Caco-2 (cell line): ENCODE results near the gene RGS5. TPM values are rescaled to one million over a fixed set of nuclear protein-coding genes. Genes with fewer than 3 reads are reported as not detected.

Experiments used
- BruUV-seq: library from RNA; stranded (reverse); fragments of 400-500 nt; replicated peaks from 2 replicates; lab custom pipeline; 2021; lab: Mats Ljungman, UMichigan
- CTCF ChIA-PET: fragments of 300-600 bp; sonication (Branson Sonifier 250); formaldehyde crosslinking; loops from one replicate; lab custom pipeline; 2022; ENCODE audit warnings: antibody characterized with exemption; lab: Charles Lee
- POLR2A ChIA-PET: fragments of 300-600 bp; sonication (Branson Sonifier 250); formaldehyde crosslinking; loops from one replicate; lab custom pipeline; 2022; ENCODE audit warnings: antibody characterized with exemption; lab: Charles Lee
- DNase-seq, 2 experiments: peaks; one replicate each; pipeline versions ENCODE4 v3.0.0 to v3.0.0-alpha.2; 2020 to 2022
- H3K27me3 ChIP-seq: replicated peaks from 2 replicates; pipeline ENCODE4 v1.6.0; 2011; ENCODE audit warnings: low read length; ENCODE audit not compliant: control insufficient read depth, insufficient read depth
- H3K36me3 ChIP-seq: 2 replicates; pipeline ENCODE4 v1.5.1; 2011; ENCODE audit warnings: low read length; ENCODE audit not compliant: control insufficient read depth, insufficient read depth
- H3K4me1 ChIP-seq: fragments of 250-450 bp; sonication (Bioruptor Pico); 2 replicates; pipeline ENCODE4 v1.5.1; 2020; ENCODE audit warnings: mild to moderate bottlenecking
- H3K4me3 ChIP-seq: 2 replicates; pipeline ENCODE4 v1.5.1; 2011; ENCODE audit warnings: low read depth, mild to moderate bottlenecking, control low read depth, low read length
- H3K9me3 ChIP-seq: fragments of 250-450 bp; sonication (Bioruptor Pico); 2 replicates; pipeline ENCODE4 v1.5.1; 2020; ENCODE audit warnings: mild to moderate bottlenecking, moderate library complexity
- H3K27ac Mint-ChIP-seq: one replicate; pipeline ENCODE4 v1.8.0; 2022; ENCODE audit warnings: mixed read lengths; ENCODE audit not compliant: unreplicated experiment
- H3K27me3 Mint-ChIP-seq: one replicate; pipeline ENCODE4 v1.8.0; 2022; ENCODE audit warnings: mixed read lengths; ENCODE audit not compliant: insufficient read depth, unreplicated experiment
- H3K36me3 Mint-ChIP-seq: one replicate; pipeline ENCODE4 v1.8.0; 2022; ENCODE audit warnings: mild to moderate bottlenecking, mixed read lengths; ENCODE audit not compliant: insufficient read depth, unreplicated experiment
- H3K4me1 Mint-ChIP-seq: one replicate; pipeline ENCODE4 v1.8.0; 2022; ENCODE audit warnings: low read depth, mixed read lengths; ENCODE audit not compliant: unreplicated experiment
- H3K4me3 Mint-ChIP-seq: one replicate; pipeline ENCODE4 v1.8.0; 2022; ENCODE audit warnings: mild to moderate bottlenecking, moderate library complexity, mixed read lengths; ENCODE audit not compliant: unreplicated experiment
- H3K9me3 Mint-ChIP-seq: one replicate; pipeline ENCODE4 v1.8.0; 2022; ENCODE audit warnings: mixed read lengths; ENCODE audit not compliant: unreplicated experiment
- CTCF ChIP-seq, 2 experiments: fragments of 200-600 bp in 1 of 2; IDR thresholded peaks; 1 replicate in 1 of 2; 2 replicates in 1 of 2; pipeline versions ENCODE4 v1.5.1 to v1.8.0; 2011 to 2022; ENCODE audit warnings: antibody characterized with exemption in 1 of 2, control low read depth in 1 of 2, inconsistent platforms in 1 of 2, low read depth in 1 of 2, low read length in 1 of 2, mild to moderate bottlenecking in 1 of 2, moderate library complexity in 1 of 2; ENCODE audit not compliant: insufficient read depth in 1 of 2, severe bottlenecking in 1 of 2, unreplicated experiment in 1 of 2
- intact Hi-C: fragments of 100-400 bp; cut with micrococcal nuclease; formaldehyde crosslinking; loops from one replicate; pipeline ENCODE4 v1.10.0; 2022; ENCODE audit not compliant: unreplicated experiment
- total RNA-seq: library from RNA; stranded (reverse); gene quantifications from 2 replicates; pipeline ENCODE4 v1.2.3, GENCODE V29; 2022

The RGS5 gene
- total RNA-seq, 1 experiment from 2014 or later: 8.4 TPM

GRCh38 chr1:163144418-163144817, 58.3 kb downstream of the RGS5 start:
- Histone ChIP-seq H3K4me3 (no peak overlapping the region), H3K36me3 (no peaks in the 10 kb centered on the region), H3K27me3 (no peaks in the 10 kb centered on the region), H3K9me3 (no peaks in the 10 kb centered on the region), H3K4me1 (no peaks in the 10 kb centered on the region)
- Mint-ChIP-seq H3K4me3 (no peak overlapping the region), H3K9me3 (no peaks in the 10 kb centered on the region), H3K4me1 (no peaks in the 10 kb centered on the region), H3K27me3 (peaks cover 2% of the 10 kb centered on the region), H3K36me3 (no peaks in the 10 kb centered on the region), H3K27ac (no peak overlapping the region)
- intact Hi-C loops: no loop called here
- no peak for DNase-seq
- BruUV-seq: no TSS peak
- TF ChIP-seq CTCF (IDR thresholded peaks at IDR 0.05; ENCODE audit: insufficient read depth in 1 of 2, low read depth in 1 of 2, low read length in 1 of 2, severe bottlenecking in 1 of 2, unreplicated experiment in 1 of 2): no peak
- ChIA-PET CTCF (no interaction called here), POLR2A (no interaction called here)

DNA sequence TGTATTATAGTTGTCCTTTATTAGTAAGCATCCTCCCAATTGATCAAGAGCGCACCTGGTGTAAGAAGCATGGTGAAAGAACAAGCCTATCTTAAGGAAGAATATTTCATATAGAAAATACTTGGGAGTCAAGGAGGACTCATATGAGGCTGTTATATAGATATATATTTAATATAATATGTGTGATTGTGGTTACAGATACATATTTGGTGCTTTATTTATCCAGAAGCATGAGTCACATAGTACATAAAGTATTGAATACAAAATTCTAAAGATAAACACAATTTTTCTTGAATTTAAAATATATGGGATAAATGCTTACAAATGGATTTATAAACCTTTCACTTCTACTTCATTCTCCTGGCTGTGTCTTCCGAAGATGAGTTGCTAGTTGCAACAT, 60.6 kb downstream of the RGS5 start:
- no peak for TF ChIP-seq CTCF (IDR thresholded peaks at IDR 0.05; ENCODE audit: insufficient read depth in 1 of 2, low read depth in 1 of 2, low read length in 1 of 2, severe bottlenecking in 1 of 2, unreplicated experiment in 1 of 2)
- Histone ChIP-seq H3K9me3 (no peaks in the 10 kb centered on the region), H3K4me3 (no peak overlapping the region), H3K4me1 (no peaks in the 10 kb centered on the region), H3K27me3 (no peaks in the 10 kb centered on the region), H3K36me3 (no peaks in the 10 kb centered on the region)
- H3K36me3 Mint-ChIP-seq: no peaks in the 10 kb centered on the region
- H3K4me3 Mint-ChIP-seq: no peak overlapping the region
- intact Hi-C loops: no loop called here
- ChIA-PET POLR2A (no interaction called here), CTCF (no interaction called here)
- no peaks in the 10 kb centered on the region for H3K4me1 Mint-ChIP-seq
- H3K9me3 Mint-ChIP-seq: no peaks in the 10 kb centered on the region
- H3K27me3 Mint-ChIP-seq: peaks cover 2% of the 10 kb centered on the region
- DNase-seq: no peak
- BruUV-seq: no TSS peak
- no peak overlapping the region for H3K27ac Mint-ChIP-seq

DNA sequence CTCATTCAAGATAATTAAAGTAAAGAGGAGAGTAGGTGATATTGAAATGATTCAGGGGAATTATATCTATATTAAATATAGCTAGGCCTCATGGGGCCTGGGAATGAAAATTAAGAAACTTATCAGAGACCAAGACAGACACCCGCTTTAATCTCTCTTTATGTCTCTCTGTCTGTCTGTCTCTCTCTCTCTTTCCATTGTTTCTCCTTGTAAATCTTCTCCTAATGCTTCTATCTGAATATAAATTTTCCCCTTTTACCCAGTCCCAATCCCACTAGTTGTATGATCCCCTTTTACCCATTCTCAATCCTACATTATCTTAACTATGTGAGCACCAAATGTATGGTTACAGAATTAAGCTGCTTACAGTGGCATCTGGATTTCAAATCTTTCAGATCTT, 61.2 kb downstream of the RGS5 start:
- Histone ChIP-seq H3K36me3 (no peaks in the 10 kb centered on the region), H3K27me3 (no peaks in the 10 kb centered on the region), H3K9me3 (no peaks in the 10 kb centered on the region), H3K4me1 (no peaks in the 10 kb centered on the region), H3K4me3 (no peak overlapping the region)
- POLR2A ChIA-PET: no interaction called here
- H3K27me3 Mint-ChIP-seq: peaks cover 2% of the 10 kb centered on the region
- DNase-seq: no peak
- CTCF ChIA-PET: no interaction called here
- TF ChIP-seq CTCF (IDR thresholded peaks at IDR 0.05; ENCODE audit: insufficient read depth in 1 of 2, low read depth in 1 of 2, low read length in 1 of 2, severe bottlenecking in 1 of 2, unreplicated experiment in 1 of 2): no peak
- no TSS peak for BruUV-seq
- H3K27ac Mint-ChIP-seq: no peak overlapping the region
- H3K4me1 Mint-ChIP-seq: no peaks in the 10 kb centered on the region
- H3K9me3 Mint-ChIP-seq: no peaks in the 10 kb centered on the region
- no peaks in the 10 kb centered on the region for H3K36me3 Mint-ChIP-seq
- no peak overlapping the region for H3K4me3 Mint-ChIP-seq
- intact Hi-C loops: no loop called here
